GM18861 (cell line): ENCODE measurements around the gene CCDC171.
A peak's percentile ranks its signal among the peaks of the same experiment; 100 is the strongest.
"Not testable (repeated sequence)": the region's sequence is repeated elsewhere in the genome, so short reads cannot be mapped to it uniquely, and the experiment has no call there.

ENCODE experiments used
- ATAC-seq: cut with Tn5 transposase; IDR thresholded peaks from one replicate; pipeline ENCODE4 v1.9.1; 2021; ENCODE audit not compliant: unreplicated experiment

Gene CCDC171

DNA sequence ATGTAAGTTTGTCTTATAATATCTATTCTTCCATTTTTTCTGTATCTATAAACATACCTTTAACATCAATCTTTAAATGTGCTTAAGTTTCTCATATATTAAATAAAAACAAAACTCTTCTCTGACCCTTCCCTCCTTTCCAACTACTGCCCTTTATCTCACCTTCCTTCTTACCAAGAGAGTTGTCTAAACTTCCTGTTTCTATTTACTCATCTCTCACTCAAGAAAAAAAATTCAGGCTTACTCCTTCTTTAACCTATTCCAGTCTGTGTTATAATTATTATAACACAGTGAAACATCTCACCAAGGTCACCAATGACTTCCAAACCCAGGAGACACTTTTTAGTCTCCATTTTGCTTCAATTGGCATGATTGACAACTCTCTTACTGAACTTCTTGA, 140.9 kb downstream of the CCDC171 start:
- ATAC-seq: no peak

DNA sequence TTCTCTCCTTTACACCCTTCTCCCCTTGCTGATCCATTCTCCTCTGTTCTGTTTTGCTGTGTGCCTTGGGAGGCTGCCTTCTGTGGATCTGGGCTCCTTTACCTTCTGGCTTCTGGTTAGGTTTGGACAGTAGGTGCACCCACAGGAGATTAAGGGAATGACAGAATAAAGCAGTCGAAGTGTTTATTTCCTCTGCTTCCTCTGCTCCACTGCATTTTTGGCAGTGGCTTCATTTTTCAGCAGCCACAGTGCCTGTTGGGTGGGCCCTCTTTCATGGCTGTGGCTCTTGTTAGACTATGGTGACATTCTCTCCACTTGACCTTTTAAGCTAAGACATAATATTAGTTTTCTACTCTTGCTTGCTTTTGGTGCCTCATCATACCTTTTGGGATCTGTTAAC, 144.1 kb downstream of the CCDC171 start:
- ATAC-seq: no peak

DNA sequence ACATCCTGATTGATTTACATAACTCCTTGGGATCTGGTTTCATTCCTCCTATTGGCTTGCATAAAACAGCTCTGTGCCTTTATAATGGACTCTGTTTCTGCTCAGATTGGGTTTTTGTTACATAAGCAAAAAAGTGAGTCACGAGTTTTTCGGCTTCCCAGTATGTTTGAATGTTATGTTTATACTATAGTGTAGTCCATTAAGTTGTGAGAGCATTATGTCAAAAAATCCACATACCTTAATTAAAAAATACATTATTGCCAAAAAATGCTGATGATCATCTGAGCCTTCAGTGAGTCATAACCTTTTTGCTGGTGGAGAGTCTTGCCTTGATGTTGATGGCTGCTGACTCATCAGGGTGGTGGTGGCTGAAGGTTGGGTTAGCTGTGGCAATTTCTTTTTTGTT, 144.6 kb downstream of the CCDC171 start:
- no peak for ATAC-seq

DNA sequence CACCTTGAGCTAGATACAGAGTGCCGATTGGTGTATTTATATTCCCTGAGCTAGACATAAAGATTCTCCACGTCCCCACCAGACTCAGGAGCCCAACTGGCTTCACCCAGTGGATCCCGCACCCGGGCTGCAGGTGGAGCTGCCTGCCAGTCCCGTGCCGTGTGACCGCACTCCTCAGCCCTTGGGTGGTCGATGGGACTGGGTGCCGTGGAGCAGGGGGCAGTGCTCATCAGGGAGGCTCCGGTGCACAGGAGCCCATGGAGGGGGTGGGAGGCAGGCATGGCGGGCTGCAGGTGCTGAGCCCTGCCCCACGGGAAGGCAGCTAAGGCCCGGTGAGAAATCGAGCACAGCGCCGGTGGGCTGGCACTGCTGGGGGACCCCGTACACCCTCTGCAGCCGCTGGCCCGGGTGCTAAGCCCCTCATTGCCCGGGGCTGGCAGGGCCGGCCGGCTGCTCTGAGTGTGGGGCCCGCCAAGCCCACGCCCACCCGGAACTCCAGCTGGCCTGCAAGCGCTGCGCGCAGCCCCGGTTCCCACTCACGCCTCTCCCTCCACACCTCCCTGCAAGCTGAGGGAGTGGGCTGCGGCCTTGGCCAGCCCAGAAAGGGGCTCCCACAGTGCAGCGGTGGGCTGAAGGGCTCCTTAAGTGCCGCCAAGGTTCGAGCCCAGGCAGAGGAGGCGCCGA, 147.2 kb downstream of the CCDC171 start:
- not testable (repeated sequence) for ATAC-seq

DNA sequence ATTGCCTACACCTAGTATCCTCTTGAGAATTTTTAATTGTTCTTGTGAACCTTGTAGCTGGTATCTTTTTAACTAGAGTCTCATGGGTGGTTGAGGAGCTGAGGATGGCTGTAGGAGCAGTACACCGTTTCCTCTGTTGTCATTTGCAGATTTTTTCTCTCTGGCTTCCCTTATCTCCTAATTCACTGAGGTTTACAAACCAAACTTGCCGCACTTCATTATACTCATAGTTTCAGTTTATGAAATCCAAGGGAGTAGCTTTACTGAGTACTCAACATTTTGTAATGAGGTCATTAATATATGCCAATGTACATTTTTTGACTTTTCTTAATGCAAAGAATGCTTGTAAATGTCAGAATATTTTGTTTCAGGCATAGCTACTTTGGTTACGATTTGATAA, 154.2 kb downstream of the CCDC171 start:
- no peak for ATAC-seq

DNA sequence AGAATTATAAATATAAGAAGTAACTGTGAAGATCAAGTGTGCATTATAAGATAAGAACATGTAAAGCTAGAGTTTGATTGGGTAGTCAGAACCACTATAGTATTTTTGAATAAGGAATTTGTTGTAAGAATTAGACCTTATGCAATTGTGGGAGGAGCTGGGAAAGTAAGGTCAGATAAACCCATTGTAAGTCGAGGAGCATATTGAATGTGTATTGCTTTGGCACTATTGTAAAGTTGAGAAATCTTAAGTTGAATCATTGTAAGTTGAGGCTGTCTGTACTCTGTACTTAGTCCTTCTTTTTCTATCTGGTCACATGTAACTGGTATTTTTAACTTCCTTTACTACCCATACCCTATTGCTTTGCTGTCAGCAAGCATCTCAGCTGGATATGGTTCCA, 158.7 kb downstream of the CCDC171 start:
- ATAC-seq: no peak

DNA sequence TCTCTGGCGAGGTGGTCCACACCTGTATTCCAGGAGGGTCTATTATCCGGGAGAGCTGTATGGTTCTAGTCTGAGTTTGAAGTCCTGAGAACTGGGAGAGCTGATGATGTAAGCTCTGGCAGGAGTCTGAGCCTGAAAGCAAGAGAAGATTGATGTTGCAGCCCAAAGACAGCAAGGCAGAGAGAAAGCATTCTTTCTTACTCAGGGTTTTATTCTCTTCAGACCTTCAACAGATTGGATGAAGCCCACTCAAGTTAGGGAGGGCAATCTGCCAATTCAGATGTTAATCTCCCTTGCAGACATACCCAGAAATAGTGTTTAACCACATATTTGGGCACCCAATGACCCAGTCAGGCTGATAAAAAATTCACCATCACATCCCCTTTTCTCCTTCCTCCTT, 159.1 kb downstream of the CCDC171 start:
- no peak for ATAC-seq

DNA sequence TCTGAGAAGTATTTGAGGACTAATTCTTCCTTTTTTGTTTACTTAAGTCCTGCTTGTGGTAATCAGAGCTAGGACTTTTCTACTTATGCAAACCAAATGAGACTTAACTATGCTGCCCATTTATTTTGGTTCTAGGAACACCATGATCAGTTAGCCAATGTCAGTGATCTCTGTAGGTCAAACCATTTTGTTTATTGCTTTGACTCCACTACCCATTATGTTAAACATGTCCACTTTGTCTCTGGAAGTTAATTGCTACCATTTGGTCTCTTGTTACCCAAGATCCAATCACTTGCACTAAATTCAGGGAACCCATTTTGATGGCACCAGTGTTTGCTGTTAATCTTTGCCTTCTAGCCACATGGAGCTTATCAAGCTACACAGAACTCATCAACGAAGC, 161.9 kb downstream of the CCDC171 start:
- ATAC-seq: no peak

DNA sequence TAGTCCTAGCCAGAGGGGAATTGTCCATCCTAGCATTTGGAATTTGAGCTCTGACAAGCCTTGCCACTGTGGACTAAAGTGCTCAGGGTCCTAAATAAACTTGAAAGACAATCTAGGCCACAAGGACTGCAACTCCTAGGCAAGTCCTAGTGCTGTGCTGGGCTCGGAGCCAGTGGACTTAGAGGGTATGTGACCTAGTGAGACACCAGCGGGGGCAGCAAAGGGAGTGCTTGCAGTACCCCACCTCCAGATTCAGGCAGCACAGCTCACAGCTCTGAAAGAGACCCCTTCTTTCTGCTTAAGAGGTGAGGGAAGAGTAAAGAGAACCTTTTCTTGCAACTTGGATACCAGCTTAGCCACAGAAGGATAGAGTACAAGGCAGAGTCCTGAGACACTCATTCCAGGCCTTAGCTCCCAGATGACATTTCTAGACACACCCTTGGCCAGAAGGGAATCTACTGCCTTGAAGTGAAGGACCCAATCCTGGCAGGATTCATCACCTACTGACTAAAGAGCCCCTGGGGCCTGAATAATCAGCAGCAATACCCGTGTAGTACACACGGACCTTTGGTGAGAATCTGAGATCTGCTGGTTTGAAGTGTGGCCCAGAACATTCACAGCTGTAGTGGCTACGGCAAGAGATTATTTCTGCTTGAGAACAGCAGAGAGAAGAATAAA, 164.6 kb downstream of the CCDC171 start:
- ATAC-seq: no peak

DNA sequence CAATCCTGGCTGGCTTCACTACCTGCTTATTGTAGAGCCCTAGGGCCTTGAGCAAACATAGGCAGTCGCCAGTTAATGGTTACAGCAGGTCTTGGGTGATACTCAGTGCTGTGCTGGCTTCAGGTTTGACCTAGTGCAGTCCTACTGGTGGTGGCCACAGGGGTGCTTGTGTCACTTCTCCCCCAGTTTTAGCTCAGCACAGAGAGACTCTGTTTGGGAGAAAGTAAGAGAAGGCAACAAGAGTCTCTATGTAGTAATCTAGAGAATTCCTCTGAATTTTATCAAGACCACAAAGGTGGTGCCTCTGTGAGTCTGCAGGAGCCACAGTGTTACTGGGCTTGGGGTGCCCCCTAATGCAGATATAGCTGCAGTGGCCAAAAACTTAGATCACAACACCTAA, 165.6 kb downstream of the CCDC171 start:
- no peak for ATAC-seq

DNA sequence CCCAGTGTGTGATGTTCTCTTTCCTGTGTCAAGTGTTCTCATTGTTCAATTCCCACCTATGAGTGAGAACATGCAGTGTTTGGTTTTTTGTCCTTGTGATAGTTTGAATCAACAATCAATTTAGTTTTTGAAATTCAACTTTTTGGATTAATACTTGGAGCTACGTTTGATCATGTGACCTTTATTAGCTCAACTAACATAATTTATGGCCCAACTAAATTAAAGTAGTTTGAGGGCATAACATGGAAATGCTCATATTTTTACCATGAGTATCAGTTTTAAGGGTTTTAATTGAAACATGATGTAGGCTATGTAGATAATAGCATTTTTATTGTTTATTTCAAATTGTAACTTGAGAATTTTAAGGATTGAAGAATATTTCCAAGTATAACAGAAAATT, 168.0 kb downstream of the CCDC171 start:
- no peak for ATAC-seq

DNA sequence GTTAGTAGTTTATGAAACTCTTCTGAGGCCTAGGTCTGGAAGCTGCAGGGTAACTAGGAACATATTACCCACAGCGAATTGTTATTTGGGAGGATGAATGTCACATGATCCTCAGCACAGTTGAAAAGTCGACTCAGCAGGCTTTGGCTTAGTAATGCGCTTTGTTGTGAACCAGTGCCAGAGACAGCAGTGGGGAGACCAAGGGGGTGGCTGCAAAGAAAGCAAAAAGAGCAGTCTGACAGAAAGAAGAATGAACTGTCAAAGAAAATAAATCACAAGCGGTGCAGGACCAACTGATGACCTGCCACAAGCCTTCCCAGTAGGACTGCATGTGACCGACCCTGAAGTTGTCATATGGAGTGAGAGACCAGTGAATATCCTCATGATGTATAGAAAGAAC, 170.0 kb downstream of the CCDC171 start:
- no peak for ATAC-seq

DNA sequence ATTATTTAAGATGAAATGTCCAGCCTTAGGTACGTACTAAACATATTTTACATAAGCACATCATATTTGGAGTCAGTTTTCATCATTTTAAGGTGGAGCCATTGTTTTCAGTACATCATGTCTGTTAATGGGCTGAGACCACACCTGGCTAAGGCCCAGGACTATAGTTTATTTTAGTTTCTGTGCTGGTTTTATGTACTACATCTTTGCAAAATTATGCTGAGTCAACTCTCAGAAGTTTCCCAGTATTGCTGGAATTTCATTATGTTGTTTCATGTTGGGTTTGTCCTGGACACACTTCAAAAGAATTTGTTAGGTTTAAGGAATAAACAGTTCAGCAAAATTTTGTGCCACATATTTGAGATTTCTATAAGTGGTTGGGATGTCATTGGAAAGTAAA, 171.2 kb downstream of the CCDC171 start:
- no peak for ATAC-seq

DNA sequence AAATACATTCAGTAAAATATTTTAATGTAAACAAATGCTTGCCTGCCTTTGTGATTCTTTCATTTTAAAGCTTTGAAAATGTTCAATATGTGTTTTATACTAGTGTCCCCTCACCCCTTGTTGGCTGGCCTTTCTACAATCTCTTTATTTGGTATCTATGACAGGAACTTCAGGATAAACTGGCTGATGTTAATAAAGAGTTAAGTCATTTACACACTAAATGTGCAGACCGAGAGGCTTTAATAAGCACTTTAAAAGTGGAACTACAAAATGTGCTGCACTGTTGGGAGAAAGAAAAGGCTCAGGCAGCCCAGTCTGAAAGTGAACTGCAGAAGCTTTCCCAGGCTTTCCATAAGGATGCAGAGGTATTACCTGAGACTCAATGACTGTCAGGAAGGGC, 171.8 kb downstream of the CCDC171 start:
- no peak for ATAC-seq

DNA sequence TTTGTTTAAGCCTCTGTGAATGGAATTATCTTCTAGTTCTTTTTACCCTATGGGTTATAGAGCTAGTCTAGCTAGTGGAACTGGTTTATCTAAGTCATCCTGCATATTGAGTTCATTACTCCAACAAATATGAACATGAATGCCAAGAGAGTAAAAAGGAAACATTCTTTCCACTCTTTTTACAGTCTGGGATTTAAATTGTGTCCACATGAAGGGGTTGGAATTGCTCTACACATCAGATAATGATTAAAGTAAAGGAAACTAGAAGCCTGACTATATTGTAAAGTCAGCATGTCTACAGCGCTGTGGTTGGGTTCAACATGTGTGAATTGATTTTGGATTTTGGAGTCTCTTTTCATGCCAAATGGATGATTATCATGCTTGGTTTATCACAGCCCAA, 173.1 kb downstream of the CCDC171 start:
- ATAC-seq: no peak

DNA sequence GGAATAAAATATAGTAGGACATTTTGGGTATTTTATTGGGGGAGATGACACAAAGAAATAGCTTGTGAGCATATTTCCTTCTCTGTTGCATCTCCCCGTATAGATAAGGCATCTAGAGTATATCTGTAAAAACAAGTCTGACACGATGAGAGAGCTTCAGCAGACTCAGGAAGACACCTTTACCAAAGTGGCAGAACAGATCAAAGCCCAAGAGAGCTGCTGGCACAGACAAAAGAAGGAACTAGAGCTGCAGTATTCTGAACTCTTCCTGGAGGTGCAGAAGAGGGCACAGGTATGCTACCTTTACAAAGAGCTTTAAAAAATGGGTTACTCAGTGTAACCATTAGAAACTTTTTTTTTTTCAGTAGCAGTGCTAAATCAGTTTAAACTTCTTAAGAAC, 176.7 kb downstream of the CCDC171 start:
- no peak for ATAC-seq

DNA sequence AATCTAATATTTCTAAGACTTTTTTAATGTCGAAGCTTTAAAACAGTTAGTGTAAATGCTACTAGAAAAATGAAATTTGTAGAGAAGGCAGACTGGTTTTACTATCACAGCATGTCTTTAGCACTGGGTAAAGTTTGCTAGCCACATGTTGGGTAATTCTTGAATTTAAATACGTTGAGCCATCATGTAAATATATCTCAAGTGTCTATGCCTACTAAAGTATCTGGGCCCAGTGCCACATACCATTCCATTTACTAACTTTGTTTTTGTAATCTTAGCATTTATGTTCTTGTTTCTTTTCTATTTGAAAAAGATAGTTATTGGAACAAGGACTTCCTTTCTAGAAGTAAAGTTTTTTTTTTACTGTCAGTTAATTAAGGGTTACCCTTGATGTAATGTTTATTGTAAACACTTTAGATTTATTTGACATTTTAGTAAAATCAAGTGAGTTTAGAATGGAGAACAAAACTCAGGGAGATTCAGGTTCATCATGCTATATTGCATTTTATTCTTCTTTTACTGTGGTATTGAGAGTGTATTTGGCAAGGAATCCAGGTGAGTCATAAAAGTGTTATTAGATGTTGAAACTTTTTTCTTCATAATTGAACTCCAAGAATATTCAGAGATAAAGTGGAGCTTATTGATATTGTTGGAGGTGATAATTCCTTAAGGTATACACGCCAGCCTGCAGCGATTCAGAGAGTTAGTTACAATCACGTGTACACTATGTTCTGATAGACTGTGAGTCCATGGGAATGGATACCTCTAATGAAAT, 182.4 kb downstream of the CCDC171 start:
- no peak for ATAC-seq

DNA sequence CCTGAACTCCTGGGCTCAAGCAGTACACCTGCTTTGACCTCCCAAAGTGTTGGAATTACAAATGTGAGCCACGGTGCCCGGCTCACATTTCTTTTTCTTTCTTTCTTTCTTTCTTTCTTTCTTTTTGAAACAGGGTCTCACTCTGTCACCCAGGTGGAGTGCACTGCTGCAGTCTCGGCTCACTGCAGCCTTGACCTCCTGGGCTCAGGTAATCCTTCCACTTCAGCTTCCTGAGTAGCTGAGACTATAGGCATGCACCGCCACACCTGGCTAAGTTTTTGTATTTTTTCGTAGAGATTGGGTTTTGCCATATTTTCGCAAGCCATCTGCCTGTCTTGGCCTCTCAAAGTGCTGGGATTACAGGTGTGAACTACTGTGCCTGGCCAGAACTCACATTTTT, 183.7 kb downstream of the CCDC171 start:
- ATAC-seq: no peak

DNA sequence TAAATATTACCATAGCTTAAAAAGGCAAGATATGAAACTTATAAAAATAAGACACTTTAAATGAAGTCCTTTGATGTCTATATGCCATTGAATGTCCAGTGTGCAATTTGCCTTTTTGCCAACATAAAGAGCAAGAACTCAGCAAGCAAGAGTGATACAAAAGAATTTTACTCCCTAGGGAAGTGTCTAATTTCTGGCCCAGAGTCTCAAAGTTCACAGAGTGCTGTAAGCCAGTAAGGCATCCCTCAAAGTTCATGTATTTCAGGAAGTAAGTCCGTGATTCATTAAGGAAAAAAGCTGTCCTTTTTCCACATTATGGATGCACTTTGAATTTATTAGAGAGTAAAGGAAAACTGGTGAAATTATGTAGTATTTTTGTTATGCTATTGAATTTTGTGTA, 185.2 kb downstream of the CCDC171 start:
- no peak for ATAC-seq

DNA sequence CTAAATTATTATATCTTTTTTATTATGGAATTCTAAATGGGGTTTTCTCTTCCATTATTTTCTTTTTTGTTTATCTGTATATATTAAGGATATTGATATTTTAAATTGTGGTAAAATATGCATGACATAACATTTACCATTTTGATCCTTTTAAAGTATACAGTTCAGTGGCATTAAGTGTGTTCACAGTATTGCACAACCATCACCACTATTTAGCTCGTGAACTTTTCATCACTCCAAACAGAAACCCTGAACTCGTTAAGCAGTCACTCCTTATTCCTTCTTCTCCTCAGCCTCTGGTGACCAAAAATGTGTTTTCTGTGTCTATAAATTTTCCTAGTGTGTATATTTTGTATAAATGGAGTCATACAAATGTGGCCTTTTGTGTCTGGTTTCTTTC, 188.2 kb downstream of the CCDC171 start:
- ATAC-seq: no peak

DNA sequence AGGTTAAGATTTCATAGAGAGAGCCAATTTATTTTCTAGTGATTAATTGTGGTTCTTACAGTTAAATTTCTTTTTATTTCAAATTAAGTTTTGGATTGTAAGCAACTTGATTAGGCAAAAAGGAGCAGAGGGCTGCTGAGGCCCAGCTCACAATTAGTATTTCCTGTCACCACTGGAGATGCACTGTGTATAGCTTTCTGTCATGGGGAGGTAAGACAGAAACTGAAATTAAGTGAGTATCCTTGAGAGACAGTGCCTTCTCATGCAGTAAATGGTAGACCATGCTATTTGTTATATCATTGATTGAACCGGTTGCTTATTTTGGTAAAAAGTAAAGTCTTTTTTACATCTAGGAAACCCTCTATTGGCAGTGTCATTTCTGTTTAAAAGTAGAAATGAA, 190.7 kb downstream of the CCDC171 start:
- peak; percentile 70 for ATAC-seq

DNA sequence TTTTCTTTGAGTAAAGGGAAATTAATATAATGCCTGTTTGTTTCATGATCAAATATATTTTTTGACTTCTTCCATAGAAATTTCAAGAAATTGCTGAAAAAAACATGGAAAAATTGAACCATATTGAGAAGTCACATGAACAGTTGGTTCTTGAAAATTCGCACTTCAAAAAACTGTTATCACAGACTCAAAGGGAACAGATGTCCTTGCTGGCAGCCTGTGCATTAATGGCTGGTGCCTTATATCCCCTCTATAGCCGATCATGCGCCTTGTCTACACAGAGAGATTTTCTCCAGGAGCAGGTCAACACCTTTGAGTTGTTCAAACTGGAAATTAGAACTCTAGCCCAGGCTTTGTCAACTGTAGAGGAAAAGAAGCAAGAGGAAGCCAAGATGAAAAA, 191.4 kb downstream of the CCDC171 start:
- ATAC-seq: no peak
